Stomach smooth muscle (tissue), 2 donors: Measurements from ENCODE around the gene PKN1.

ENCODE experiments used
- H3K27ac ChIP-seq: one replicate; pipeline ENCODE4 v1.7.0; 2013; ENCODE audit warnings: mild to moderate bottlenecking, low read length, inconsistent platforms
- H3K27me3 ChIP-seq, 2 donors: one replicate each; pipeline ENCODE4 v1.7.0; 2013; ENCODE audit warnings: low read length in 2 of 2; ENCODE audit not compliant: insufficient read depth in 2 of 2, control insufficient read depth in 1 of 2
- H3K36me3 ChIP-seq, 2 donors: one replicate each; pipeline ENCODE4 v1.7.0; 2013; ENCODE audit warnings: low read length in 2 of 2; ENCODE audit not compliant: control insufficient read depth in 2 of 2, insufficient read depth in 2 of 2
- H3K4me1 ChIP-seq: one replicate; pipeline ENCODE4 v1.7.0; 2013; ENCODE audit warnings: low read length; ENCODE audit not compliant: control insufficient read depth, insufficient read depth
- H3K4me3 ChIP-seq, 2 donors: one replicate each; pipeline ENCODE4 v1.7.0; 2013; ENCODE audit warnings: low read length in 2 of 2
- H3K9ac ChIP-seq, 2 donors: one replicate each; pipeline ENCODE4 v1.7.0; 2013; ENCODE audit warnings: low read length in 2 of 2, mild to moderate bottlenecking in 1 of 2
- H3K9me3 ChIP-seq, 2 donors: one replicate each; pipeline ENCODE4 v1.7.0; 2013; ENCODE audit warnings: low read length in 2 of 2; ENCODE audit not compliant: control insufficient read depth in 2 of 2
- donor health status: healthy.
- donor health status: Pancreatic carcinoma.

PKN1 gene

GRCh38 chr19:14407605-14408484 lies 25.3 kb upstream of the PKN1 start:
- H3K9me3 ChIP-seq = no peaks in the 10 kb centered on the region
- peaks cover 13% of the 10 kb centered on the region for H3K4me1 ChIP-seq
- no peaks in the 10 kb centered on the region for H3K27me3 ChIP-seq
- H3K9ac ChIP-seq = no peak overlapping the region
- H3K36me3 ChIP-seq = peaks cover 51 to 54% of the 10 kb centered on the region in 2 donors
- no peak overlapping the region for H3K27ac ChIP-seq
- no peak overlapping the region for H3K4me3 ChIP-seq

- no peak overlapping the region for H3K4me3 ChIP-seq
- H3K9me3 ChIP-seq = no peaks in the 10 kb centered on the region
- no peak overlapping the region for H3K9ac ChIP-seq
- peaks cover 16% of the 10 kb centered on the region for H3K4me1 ChIP-seq
- peaks cover 51 to 54% of the 10 kb centered on the region in 2 donors for H3K36me3 ChIP-seq
- no peaks in the 10 kb centered on the region for H3K27me3 ChIP-seq
- no peak overlapping the region for H3K27ac ChIP-seq
Measured at GRCh38 chr19:14408491-14409145, 24.5 kb upstream of the PKN1 start.

DNA sequence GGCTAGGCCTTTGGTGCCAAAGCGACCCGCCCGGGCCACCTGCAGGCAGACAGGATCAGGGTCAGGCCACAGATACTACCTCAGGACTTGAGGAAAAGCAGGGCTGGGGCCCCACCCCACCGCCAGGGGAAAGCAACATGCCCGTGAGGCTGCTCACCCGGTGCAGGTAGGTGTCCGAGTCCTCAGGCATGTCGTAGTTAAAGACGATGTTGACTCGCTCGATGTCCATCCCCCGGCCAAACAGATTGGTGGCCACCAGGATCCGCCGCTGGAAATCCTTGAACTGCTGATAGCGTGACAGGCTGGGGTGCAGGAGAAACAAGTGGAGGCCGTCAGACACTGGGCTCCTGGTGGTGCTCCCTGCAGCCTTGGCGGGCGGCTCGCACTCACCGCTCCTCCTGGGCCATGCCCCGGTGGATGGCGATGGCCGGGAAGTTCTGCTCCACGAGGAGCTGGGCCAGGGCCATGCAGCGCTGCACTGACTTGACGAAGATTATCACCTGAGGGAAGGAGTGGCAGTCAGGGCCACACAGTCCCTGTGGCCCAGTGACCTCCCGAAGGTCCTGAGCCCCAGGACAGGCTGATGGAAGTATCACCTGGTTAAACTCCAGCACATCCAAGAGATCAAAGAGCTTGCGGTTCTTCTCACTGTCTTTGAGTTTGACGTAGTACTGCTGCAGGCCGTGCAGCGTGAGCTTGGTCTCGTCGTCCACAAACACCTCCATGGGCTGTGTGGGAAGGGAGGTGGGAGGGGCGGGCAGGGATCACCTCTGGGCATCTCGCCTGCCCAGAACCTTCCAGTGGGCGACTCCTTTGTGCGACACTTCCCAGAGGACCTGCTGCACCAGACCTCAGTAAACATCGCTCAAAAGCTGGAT lies 23.7 kb upstream of the PKN1 start:
- Histone ChIP-seq H3K4me1 (peaks cover 21% of the 10 kb centered on the region), H3K36me3 (peaks cover 51% of the 10 kb centered on the region in 2 donors), H3K9ac (no peak overlapping the region), H3K27me3 (no peaks in the 10 kb centered on the region), H3K9me3 (no peaks in the 10 kb centered on the region), H3K27ac (no peak overlapping the region), H3K4me3 (no peak overlapping the region)

DNA sequence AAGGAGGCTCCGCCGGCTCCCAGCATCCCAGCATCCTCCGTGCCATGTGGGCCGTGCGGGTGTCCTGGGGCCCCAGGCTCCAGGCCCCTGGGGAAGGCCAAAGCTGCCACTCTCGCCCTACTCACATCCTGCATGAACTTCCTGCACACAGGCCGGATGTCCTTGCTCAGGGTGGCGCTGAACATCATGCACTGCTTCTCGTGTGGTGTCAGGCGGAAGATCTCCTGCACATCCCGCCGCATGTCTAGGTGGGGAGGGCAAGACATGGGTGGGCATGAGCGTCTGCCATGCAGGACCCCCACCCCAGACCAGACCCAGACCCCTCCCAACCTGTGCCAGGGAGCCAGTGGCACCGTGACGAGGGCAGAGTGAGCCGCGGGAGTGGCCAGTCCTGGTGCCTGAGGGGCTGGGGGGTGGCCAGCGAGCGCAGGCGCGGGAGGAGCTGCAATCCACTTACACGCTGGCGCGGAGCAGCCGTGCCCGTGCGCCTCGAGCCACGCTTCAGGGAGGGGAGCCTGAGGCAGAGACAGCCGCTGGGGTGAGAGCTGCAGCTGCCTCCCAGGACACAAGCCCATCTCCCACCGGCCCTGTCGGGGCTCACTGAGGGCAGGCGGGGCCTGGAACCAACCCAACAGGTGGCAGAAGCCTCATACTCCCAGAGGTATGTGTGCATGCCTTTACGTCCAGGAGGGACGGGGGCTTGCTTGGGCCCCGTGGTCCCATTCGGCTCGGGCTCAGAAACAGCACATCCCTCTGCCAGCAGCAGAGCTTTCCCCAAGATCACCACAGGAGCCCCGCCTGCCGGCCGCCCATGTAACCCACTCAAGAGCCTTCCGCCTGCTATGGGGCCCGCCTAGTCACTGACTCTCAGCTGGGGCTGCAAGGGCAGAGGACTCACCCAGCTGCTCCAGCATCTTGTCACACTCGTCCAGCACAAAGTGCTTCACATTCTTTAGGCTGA lies 22.7 kb upstream of the PKN1 start:
- Histone ChIP-seq H3K27me3 (no peaks in the 10 kb centered on the region), H3K36me3 (peaks cover 48 to 51% of the 10 kb centered on the region in 2 donors), H3K27ac (no peak overlapping the region), H3K9ac (no peak overlapping the region), H3K9me3 (no peaks in the 10 kb centered on the region), H3K4me3 (no peak overlapping the region), H3K4me1 (peaks cover 21% of the 10 kb centered on the region)

- H3K4me1 ChIP-seq = peaks cover 23% of the 10 kb centered on the region
- H3K9ac ChIP-seq = no peak overlapping the region
Measured at GRCh38 chr19:14411161-14411937, 21.8 kb upstream of the PKN1 start.

GRCh38 chr19:14411938-14412245 lies 21.2 kb upstream of the PKN1 start:
- Histone ChIP-seq H3K9ac (no peak overlapping the region), H3K9me3 (no peaks in the 10 kb centered on the region), H3K36me3 (peaks cover 46 to 47% of the 10 kb centered on the region in 2 donors), H3K27ac (no peak overlapping the region), H3K27me3 (no peaks in the 10 kb centered on the region), H3K4me1 (peaks cover 23% of the 10 kb centered on the region), H3K4me3 (no peak overlapping the region)

More at GRCh38 chr19:14411161-14411937, 21.8 kb upstream of the PKN1 start:
- H3K9me3 ChIP-seq = no peaks in the 10 kb centered on the region
- no peak overlapping the region for H3K4me3 ChIP-seq
- no peak overlapping the region for H3K27ac ChIP-seq
- H3K36me3 ChIP-seq = peaks cover 47 to 51% of the 10 kb centered on the region in 2 donors
- H3K27me3 ChIP-seq = no peaks in the 10 kb centered on the region

DNA sequence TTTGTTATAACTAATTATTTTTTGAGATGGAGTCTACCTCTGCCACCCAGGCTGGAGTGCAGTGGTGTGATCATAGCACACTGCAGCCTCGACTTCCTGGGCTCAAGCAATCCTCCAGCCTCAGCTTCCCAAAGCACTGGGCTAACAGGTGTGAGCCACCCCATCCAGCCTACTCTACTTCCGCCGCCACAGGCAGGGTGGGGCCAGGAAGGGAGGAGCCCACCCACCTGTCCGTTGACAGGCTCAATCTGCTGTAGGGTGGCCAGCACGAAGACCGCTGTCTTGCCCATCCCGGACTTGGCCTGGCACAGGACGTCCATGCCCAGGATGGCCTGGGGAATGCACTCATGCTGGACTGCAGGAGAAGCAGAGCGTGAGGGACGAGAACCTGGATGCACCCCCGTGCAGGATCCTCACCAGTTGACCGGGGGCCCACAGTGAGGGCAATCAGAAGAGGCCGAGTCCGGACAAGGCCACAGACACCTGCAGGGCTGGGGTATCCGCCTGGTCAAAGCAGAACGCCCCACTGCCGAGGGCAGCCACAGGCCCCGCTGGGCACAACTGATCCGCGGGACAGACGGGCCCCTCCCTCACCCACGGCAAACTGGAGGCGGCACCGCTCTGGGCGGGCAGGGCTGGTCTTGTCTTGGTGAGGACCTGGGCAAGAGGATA lies 20.6 kb upstream of the PKN1 start:
- Histone ChIP-seq H3K27me3 (no peaks in the 10 kb centered on the region), H3K4me3 (no peak overlapping the region), H3K36me3 (peaks cover 43 to 47% of the 10 kb centered on the region in 2 donors), H3K9ac (no peak overlapping the region), H3K27ac (no peak overlapping the region), H3K4me1 (peaks cover 24% of the 10 kb centered on the region), H3K9me3 (no peaks in the 10 kb centered on the region)

- Histone ChIP-seq H3K27me3 (no peaks in the 10 kb centered on the region), H3K9me3 (no peaks in the 10 kb centered on the region), H3K9ac (no peak overlapping the region), H3K27ac (no peak overlapping the region), H3K36me3 (peaks cover 37 to 41% of the 10 kb centered on the region in 2 donors), H3K4me1 (peaks cover 31% of the 10 kb centered on the region), H3K4me3 (no peak overlapping the region)
Measured at GRCh38 chr19:14412996-14413692, 20.0 kb upstream of the PKN1 start.
